SK-N-SH treated with all-trans-retinoic acid at 6 μM for 48 hours (cell line): Measurements from ENCODE around the gene KDELR3.

Source experiments
- ATAC-seq: fragments of 200-7000 bp; cut with Tn5 transposase; 3 replicates; pipeline ENCODE4 v1.9.1; 2020; ENCODE audit warnings: mild to moderate bottlenecking, moderate library complexity
- ARNTL ChIP-seq: fragments of 450-650 bp; formaldehyde crosslinking; IDR thresholded peaks from 2 replicates; pipeline ENCODE4 v1.5.0; 2020; ENCODE audit warnings: low read depth, mild to moderate bottlenecking, moderate library complexity, borderline replicate concordance
- BACH2 ChIP-seq: fragments of 250-450 bp; sonication (Bioruptor Pico); IDR thresholded peaks from 2 replicates; pipeline ENCODE4 v1.9.0; 2021; ENCODE audit warnings: mild to moderate bottlenecking, borderline replicate concordance
- CSDC2 ChIP-seq: fragments of 250-450 bp; sonication (Bioruptor Pico); IDR thresholded peaks from 2 replicates; pipeline ENCODE4 v1.5.0; 2020; ENCODE audit warnings: mild to moderate bottlenecking, moderate library complexity
- ESRRG ChIP-seq: fragments of 250-450 bp; sonication (Bioruptor Pico); IDR thresholded peaks from 2 replicates; pipeline ENCODE4 v1.6.1; 2021; ENCODE audit warnings: mild to moderate bottlenecking
- GLIS3 ChIP-seq: fragments of 250-450 bp; sonication (Bioruptor Pico); IDR thresholded peaks from 2 replicates; pipeline ENCODE4 v1.5.0; 2020; ENCODE audit warnings: mild to moderate bottlenecking, moderate library complexity
- ISL1 ChIP-seq: fragments of 250-450 bp; sonication (Bioruptor Pico); IDR thresholded peaks from 2 replicates; pipeline ENCODE4 v2.1.2; 2022; ENCODE audit warnings: mild to moderate bottlenecking, moderate library complexity
- OSR1 ChIP-seq: fragments of 250-450 bp; sonication (Bioruptor Pico); IDR thresholded peaks from 2 replicates; pipeline ENCODE4 v1.8.0; 2022; ENCODE audit warnings: moderate library complexity, mild to moderate bottlenecking, inconsistent platforms
- PPARA ChIP-seq: fragments of 250-450 bp; sonication (Bioruptor Pico); IDR thresholded peaks from 2 replicates; pipeline ENCODE4 v1.5.0; 2020; ENCODE audit warnings: mild to moderate bottlenecking, borderline replicate concordance
- RARB ChIP-seq: fragments of 250-450 bp; sonication (Bioruptor Pico); IDR thresholded peaks from 2 replicates; pipeline ENCODE4 v1.8.0; 2021; ENCODE audit warnings: mild to moderate bottlenecking, moderate library complexity
- SNAI2 ChIP-seq: fragments of 250-450 bp; sonication (Bioruptor Pico); IDR thresholded peaks from 2 replicates; pipeline ENCODE4 v1.5.0; 2020; ENCODE audit warnings: mild to moderate bottlenecking, moderate library complexity
- TCF4 ChIP-seq: fragments of 250-450 bp; sonication (Bioruptor Pico); IDR thresholded peaks from 2 replicates; pipeline ENCODE4 v1.8.0; 2021; ENCODE audit warnings: mild to moderate bottlenecking, moderate library complexity, borderline replicate concordance
- ZC3H10 ChIP-seq: fragments of 250-450 bp; sonication (Bioruptor Pico); IDR thresholded peaks from 2 replicates; pipeline ENCODE4 v1.5.1; 2021; ENCODE audit warnings: mild to moderate bottlenecking, moderate library complexity
- ZFP3 ChIP-seq: fragments of 250-450 bp; sonication (Bioruptor Pico); IDR thresholded peaks from 2 replicates; pipeline ENCODE4 v1.5.0; 2020; ENCODE audit warnings: mild to moderate bottlenecking, moderate library complexity
- ZFP30 ChIP-seq: fragments of 450-650 bp; formaldehyde crosslinking; IDR thresholded peaks from 2 replicates; pipeline ENCODE4 v1.5.0; 2022; ENCODE audit warnings: mild to moderate bottlenecking, moderate library complexity
- ZNF565 ChIP-seq: fragments of 450-650 bp; formaldehyde crosslinking; conservative IDR thresholded peaks from 2 replicates; pipeline ENCODE4 v1.5.0; 2020; ENCODE audit warnings: low read depth, mild to moderate bottlenecking, moderate library complexity
- ZNF70 ChIP-seq: fragments of 450-650 bp; formaldehyde crosslinking; IDR thresholded peaks from 2 replicates; pipeline ENCODE4 v1.5.0; 2020; ENCODE audit warnings: mild to moderate bottlenecking, moderate library complexity
- ZNF8 ChIP-seq: fragments of 450-650 bp; formaldehyde crosslinking; IDR thresholded peaks from 2 replicates; pipeline ENCODE4 v1.5.0; 2020; ENCODE audit warnings: mild to moderate bottlenecking, moderate library complexity
- TF ChIP-seq, protein P1 (sequence below): fragments of 250-450 bp; sonication (Bioruptor Pico); IDR thresholded peaks from 2 replicates; pipeline ENCODE4 v1.8.0; 2020; ENCODE audit warnings: mild to moderate bottlenecking, moderate library complexity, borderline replicate concordance
- TF ChIP-seq, protein P2 (sequence below): fragments of 250-450 bp; sonication (Bioruptor Pico); IDR thresholded peaks from 2 replicates; pipeline ENCODE4 v1.5.0; 2020; ENCODE audit warnings: mild to moderate bottlenecking, moderate library complexity
- TF ChIP-seq, protein P3 (sequence below): fragments of 250-450 bp; sonication (Bioruptor Pico); IDR thresholded peaks from 2 replicates; pipeline ENCODE4 v1.5.1; 2020; ENCODE audit warnings: low read depth, mild to moderate bottlenecking, moderate library complexity
- TF ChIP-seq, protein P4 (sequence below): fragments of 250-450 bp; sonication (Bioruptor Pico); IDR thresholded peaks from 2 replicates; pipeline ENCODE4 v1.5.1; 2021; ENCODE audit warnings: mild to moderate bottlenecking, moderate library complexity

The KDELR3 gene

DNA sequence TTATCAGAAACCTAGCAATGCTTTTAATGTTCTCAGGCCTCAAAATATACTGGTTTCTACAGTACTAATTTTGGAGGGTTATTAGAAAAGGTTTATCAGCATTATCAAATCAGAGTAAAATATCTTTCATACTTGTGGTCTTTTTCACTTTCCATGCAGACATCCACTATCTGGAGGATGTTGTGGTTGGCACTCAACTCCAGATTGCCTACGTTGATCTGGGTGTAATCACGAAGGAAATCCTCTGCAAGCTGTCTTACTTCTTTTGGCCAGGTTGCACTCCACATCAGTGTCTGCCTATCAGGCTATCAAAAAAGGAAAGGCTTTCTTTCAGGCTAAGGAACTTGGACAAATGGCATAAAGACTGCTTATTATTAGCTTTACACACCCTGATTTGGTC, 26.6 kb downstream of the KDELR3 start:
- TF ChIP-seq, protein P1, sequence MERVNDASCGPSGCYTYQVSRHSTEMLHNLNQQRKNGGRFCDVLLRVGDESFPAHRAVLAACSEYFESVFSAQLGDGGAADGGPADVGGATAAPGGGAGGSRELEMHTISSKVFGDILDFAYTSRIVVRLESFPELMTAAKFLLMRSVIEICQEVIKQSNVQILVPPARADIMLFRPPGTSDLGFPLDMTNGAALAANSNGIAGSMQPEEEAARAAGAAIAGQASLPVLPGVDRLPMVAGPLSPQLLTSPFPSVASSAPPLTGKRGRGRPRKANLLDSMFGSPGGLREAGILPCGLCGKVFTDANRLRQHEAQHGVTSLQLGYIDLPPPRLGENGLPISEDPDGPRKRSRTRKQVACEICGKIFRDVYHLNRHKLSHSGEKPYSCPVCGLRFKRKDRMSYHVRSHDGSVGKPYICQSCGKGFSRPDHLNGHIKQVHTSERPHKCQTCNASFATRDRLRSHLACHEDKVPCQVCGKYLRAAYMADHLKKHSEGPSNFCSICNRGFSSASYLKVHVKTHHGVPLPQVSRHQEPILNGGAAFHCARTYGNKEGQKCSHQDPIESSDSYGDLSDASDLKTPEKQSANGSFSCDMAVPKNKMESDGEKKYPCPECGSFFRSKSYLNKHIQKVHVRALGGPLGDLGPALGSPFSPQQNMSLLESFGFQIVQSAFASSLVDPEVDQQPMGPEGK (CRISPR knock-in tag): no peak
- no peak for TF ChIP-seq ZC3H10 (CRISPR knock-in tag)
- TF ChIP-seq ISL1 (CRISPR knock-in tag): peak; percentile 28; the same call in 1 of the 2 replicates
- no peak for TF ChIP-seq PPARA
- TF ChIP-seq ZNF565 (CRISPR knock-in tag): no peak
- no peak for TF ChIP-seq OSR1 (CRISPR knock-in tag)
- ATAC-seq: peak; percentile 53; the same call in 1 of the 3 replicates

DNA sequence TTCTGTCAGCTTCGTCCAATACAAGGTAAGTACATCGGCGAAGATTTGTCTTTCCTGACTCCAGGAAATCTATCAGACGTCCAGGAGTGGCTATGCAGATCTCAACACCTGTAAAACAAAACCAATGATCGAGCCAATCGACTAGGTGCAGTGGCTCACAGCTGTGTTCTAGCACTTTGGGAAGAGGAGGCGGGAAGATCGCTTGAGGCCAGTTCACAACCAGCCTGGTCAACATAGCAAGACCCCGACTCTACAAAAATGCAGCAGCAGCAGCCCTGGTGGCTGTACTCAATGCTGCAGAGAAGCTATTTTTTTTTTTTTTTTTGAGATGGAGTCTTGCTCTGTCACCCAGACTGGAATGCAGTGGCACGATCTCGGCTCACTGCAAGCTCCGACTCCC, 27.0 kb downstream of the KDELR3 start:
- no peak for ATAC-seq
- TF ChIP-seq ARNTL: no peak
- no peak for TF ChIP-seq CSDC2 (CRISPR knock-in tag)
- no peak for TF ChIP-seq TCF4
- TF ChIP-seq GLIS3 (CRISPR knock-in tag): no peak
- TF ChIP-seq, protein P2, sequence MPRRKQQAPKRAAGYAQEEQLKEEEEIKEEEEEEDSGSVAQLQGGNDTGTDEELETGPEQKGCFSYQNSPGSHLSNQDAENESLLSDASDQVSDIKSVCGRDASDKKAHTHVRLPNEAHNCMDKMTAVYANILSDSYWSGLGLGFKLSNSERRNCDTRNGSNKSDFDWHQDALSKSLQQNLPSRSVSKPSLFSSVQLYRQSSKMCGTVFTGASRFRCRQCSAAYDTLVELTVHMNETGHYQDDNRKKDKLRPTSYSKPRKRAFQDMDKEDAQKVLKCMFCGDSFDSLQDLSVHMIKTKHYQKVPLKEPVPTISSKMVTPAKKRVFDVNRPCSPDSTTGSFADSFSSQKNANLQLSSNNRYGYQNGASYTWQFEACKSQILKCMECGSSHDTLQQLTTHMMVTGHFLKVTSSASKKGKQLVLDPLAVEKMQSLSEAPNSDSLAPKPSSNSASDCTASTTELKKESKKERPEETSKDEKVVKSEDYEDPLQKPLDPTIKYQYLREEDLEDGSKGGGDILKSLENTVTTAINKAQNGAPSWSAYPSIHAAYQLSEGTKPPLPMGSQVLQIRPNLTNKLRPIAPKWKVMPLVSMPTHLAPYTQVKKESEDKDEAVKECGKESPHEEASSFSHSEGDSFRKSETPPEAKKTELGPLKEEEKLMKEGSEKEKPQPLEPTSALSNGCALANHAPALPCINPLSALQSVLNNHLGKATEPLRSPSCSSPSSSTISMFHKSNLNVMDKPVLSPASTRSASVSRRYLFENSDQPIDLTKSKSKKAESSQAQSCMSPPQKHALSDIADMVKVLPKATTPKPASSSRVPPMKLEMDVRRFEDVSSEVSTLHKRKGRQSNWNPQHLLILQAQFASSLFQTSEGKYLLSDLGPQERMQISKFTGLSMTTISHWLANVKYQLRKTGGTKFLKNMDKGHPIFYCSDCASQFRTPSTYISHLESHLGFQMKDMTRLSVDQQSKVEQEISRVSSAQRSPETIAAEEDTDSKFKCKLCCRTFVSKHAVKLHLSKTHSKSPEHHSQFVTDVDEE (CRISPR knock-in tag): no peak
- TF ChIP-seq OSR1 (CRISPR knock-in tag): no peak
- TF ChIP-seq ISL1 (CRISPR knock-in tag): no peak
- TF ChIP-seq RARB (CRISPR knock-in tag): no peak
- no peak for TF ChIP-seq ZFP30 (CRISPR knock-in tag)
- no peak for TF ChIP-seq ZFP3 (CRISPR knock-in tag)
- TF ChIP-seq SNAI2 (CRISPR knock-in tag): no peak
- TF ChIP-seq ZNF565 (CRISPR knock-in tag): no peak
- TF ChIP-seq ZNF70 (CRISPR knock-in tag): no peak
- no peak for TF ChIP-seq BACH2 (CRISPR knock-in tag)
- TF ChIP-seq ZC3H10 (CRISPR knock-in tag): no peak
- TF ChIP-seq, protein P3, sequence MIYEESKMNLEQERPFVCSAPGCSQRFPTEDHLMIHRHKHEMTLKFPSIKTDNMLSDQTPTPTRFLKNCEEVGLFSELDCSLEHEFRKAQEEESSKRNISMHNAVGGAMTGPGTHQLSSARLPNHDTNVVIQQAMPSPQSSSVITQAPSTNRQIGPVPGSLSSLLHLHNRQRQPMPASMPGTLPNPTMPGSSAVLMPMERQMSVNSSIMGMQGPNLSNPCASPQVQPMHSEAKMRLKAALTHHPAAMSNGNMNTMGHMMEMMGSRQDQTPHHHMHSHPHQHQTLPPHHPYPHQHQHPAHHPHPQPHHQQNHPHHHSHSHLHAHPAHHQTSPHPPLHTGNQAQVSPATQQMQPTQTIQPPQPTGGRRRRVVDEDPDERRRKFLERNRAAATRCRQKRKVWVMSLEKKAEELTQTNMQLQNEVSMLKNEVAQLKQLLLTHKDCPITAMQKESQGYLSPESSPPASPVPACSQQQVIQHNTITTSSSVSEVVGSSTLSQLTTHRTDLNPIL: no peak
- TF ChIP-seq, protein P1 (CRISPR knock-in tag): no peak
- no peak for TF ChIP-seq ZNF8 (CRISPR knock-in tag)
- TF ChIP-seq ESRRG (CRISPR knock-in tag): no peak

DNA sequence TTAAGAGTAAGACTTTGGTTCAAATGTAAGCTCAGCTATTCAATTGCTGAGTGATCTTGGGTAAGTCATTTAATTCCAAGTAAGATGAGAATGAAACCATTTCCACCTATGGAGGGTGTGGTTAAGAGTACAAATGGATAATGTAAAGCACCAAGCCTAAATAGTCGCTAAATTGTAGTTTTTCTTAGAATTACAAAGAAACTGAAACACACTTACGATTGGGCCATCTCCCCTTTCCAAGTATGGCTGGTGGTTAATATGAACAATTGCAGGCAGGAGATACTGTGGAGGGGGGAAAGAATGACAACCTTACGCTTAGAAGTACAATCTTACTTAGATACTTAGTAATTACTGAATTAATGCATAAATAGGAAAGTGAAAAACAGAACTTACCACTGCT, 30.0 kb downstream of the KDELR3 start:
- no peak for ATAC-seq
- TF ChIP-seq ZNF8 (CRISPR knock-in tag): no peak
- TF ChIP-seq ESRRG (CRISPR knock-in tag): no peak
- TF ChIP-seq TCF4: no peak
- TF ChIP-seq PPARA: no peak
- no peak for TF ChIP-seq ZFP30 (CRISPR knock-in tag)

DNA sequence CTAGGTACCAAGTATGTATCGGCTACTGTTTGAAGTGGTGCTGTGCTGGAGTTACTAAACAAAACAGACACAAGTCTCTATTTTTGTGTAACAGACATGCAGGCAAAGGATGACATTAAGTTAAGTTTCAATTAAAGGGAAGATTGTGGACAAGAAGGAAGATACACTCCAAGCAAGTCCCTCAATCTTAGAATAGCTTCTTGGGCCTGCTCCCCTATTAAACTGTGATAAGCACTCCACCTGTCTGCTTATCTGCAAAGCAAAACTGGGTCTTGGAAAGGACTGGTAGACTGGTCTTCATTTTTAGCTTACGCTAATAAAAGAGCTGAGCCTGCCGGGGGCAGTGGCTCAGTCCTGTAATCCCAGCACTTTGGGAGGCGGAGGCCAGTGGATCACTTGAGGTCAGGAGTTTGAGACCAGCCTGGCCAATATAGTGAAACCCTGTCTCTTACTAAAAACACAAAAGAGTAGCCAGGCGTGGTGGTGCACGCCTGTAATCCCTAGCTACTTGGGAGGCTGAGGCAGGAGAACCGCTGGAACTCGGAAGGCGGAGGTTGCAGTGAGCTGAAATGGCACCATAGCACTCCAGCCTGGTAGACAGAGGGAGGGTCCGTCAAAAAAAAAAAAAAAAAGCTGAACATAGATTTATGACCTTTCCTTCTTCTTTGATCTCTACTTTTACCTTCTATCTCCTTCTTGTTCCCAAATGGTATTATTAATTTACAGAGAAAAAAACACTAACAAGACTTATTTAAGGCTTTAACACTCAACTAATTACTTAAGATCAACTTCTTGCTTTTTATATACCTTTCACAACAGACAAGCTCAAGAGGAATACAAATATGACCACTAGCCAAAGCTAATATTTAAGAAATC, 34.1 kb downstream of the KDELR3 start:
- TF ChIP-seq RARB (CRISPR knock-in tag): no peak
- TF ChIP-seq ZNF70 (CRISPR knock-in tag): no peak
- TF ChIP-seq, protein P4, sequence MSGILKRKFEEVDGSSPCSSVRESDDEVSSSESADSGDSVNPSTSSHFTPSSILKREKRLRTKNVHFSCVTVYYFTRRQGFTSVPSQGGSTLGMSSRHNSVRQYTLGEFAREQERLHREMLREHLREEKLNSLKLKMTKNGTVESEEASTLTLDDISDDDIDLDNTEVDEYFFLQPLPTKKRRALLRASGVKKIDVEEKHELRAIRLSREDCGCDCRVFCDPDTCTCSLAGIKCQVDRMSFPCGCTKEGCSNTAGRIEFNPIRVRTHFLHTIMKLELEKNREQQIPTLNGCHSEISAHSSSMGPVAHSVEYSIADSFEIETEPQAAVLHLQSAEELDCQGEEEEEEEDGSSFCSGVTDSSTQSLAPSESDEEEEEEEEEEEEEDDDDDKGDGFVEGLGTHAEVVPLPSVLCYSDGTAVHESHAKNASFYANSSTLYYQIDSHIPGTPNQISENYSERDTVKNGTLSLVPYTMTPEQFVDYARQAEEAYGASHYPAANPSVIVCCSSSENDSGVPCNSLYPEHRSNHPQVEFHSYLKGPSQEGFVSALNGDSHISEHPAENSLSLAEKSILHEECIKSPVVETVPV (CRISPR knock-in tag): no peak
- no peak for TF ChIP-seq OSR1 (CRISPR knock-in tag)
- no peak for TF ChIP-seq BACH2 (CRISPR knock-in tag)
- TF ChIP-seq, protein P1 (CRISPR knock-in tag): no peak
- TF ChIP-seq SNAI2 (CRISPR knock-in tag): no peak
- no peak for TF ChIP-seq ZFP30 (CRISPR knock-in tag)
- no peak for TF ChIP-seq ZC3H10 (CRISPR knock-in tag)
- ATAC-seq: no peak
